H1 (cell line): ENCODE results near the gene APOBEC2. TPM values are rescaled to one million over a fixed set of nuclear protein-coding genes. Genes with fewer than 3 reads are reported as not detected.

ENCODE experiments used
- CTCF ChIA-PET: fragments of 300-600 bp; sonication (Branson Sonifier 250); formaldehyde crosslinking; loops from one replicate; lab custom pipeline; 2021; ENCODE audit not compliant: partially characterized antibody; lab: Charles Lee
- POLR2A ChIA-PET: fragments of 300-600 bp; sonication (Branson Sonifier 250); formaldehyde crosslinking; loops from one replicate; lab custom pipeline; 2021; ENCODE audit warnings: inconsistent platforms; ENCODE audit not compliant: partially characterized antibody; lab: Charles Lee
- DNase-seq, 2 experiments: peaks; one replicate each; pipeline versions ENCODE4 v3.0.0 to v3.0.0-alpha.2; 2010 to 2022; ENCODE audit warnings: low spot score in 2 of 2, low read depth in 1 of 2, mixed read lengths in 1 of 2
- FAIRE-seq: peaks from 2 replicates; lab custom pipeline; 2011; peaks lifted over from hg19 to GRCh38; lab: Jason Lieb, UNC
- H2AFZ ChIP-seq: 2 replicates; pipeline ENCODE4 v1.8.1; 2012; ENCODE audit warnings: low read length, inconsistent platforms
- H2AK5ac ChIP-seq: 2 replicates; pipeline ENCODE4 v1.6.1; 2013; ENCODE audit warnings: low read depth, low read length
- H2BK120ac ChIP-seq: replicated peaks from 2 replicates; pipeline ENCODE3; 2013; ENCODE audit warnings: low read depth, low read length, inconsistent platforms
- H2BK12ac ChIP-seq: 2 replicates; pipeline ENCODE4 v1.6.1; 2013; ENCODE audit warnings: low read depth, low read length
- H2BK15ac ChIP-seq: 2 replicates; pipeline ENCODE4 v1.6.1; 2013; ENCODE audit warnings: low read length
- H2BK20ac ChIP-seq: 2 replicates; pipeline ENCODE4 v1.6.1; 2013; ENCODE audit warnings: low read length
- H2BK5ac ChIP-seq: 2 replicates; pipeline ENCODE4 v1.6.1; 2013; ENCODE audit warnings: low read depth, low read length
- H3K14ac ChIP-seq: 2 replicates; pipeline ENCODE4 v1.6.1; 2013; ENCODE audit warnings: inconsistent platforms; ENCODE audit not compliant: insufficient read length
- H3K18ac ChIP-seq: 2 replicates; pipeline ENCODE4 v1.6.1; 2013; ENCODE audit warnings: low read length; ENCODE audit errors: extremely low read depth
- H3K23ac ChIP-seq: 2 replicates; pipeline ENCODE4 v1.6.1; 2013; ENCODE audit warnings: inconsistent platforms; ENCODE audit not compliant: insufficient read length
- H3K23me2 ChIP-seq: 2 replicates; pipeline ENCODE4 v1.6.1; 2013; ENCODE audit warnings: low read depth, low read length
- H3K27ac ChIP-seq: 2 replicates; pipeline ENCODE4 v1.6.1; 2011; ENCODE audit warnings: low read depth, low read length, inconsistent platforms
- H3K27me3 ChIP-seq, 4 experiments: replicated peaks in 1 of 4; 1 replicate in 1 of 4; 2 replicates in 3 of 4; pipeline versions ENCODE4 v1.6.1 to v1.8.1; 2011 to 2013; ENCODE audit warnings: low read length in 3 of 4, mild to moderate bottlenecking in 3 of 4, inconsistent platforms in 2 of 4, mixed read lengths in 2 of 4, moderate library complexity in 1 of 4; ENCODE audit not compliant: control insufficient read depth in 3 of 4, insufficient read depth in 3 of 4; ENCODE audit errors: extremely low read depth in 1 of 4
- H3K36me3 ChIP-seq, 4 experiments: 2 replicates each; pipeline versions ENCODE4 v1.6.1 to v1.8.1; 2011 to 2013; ENCODE audit warnings: mild to moderate bottlenecking in 4 of 4, low read length in 3 of 4, moderate library complexity in 2 of 4, control low read depth in 1 of 4, inconsistent platforms in 1 of 4; ENCODE audit not compliant: insufficient read depth in 4 of 4, control insufficient read depth in 2 of 4
- H3K4ac ChIP-seq: replicated peaks from 2 replicates; pipeline ENCODE3; 2013; ENCODE audit warnings: low read length, low read depth, mixed read lengths, inconsistent platforms; ENCODE audit not compliant: insufficient read length
- H3K4me1 ChIP-seq, 4 experiments: replicated peaks in 1 of 4; 1 replicate in 1 of 4; 2 replicates in 3 of 4; pipeline versions ENCODE4 v1.6.1 to v1.8.1; 2011 to 2013; ENCODE audit warnings: low read length in 3 of 4, inconsistent platforms in 2 of 4, mixed read lengths in 1 of 4; ENCODE audit not compliant: insufficient read depth in 4 of 4, control insufficient read depth in 3 of 4
- H3K4me2 ChIP-seq, 2 experiments: 2 replicates each; pipeline versions ENCODE4 v1.6.1 to v1.8.1; 2011 to 2013; ENCODE audit warnings: low read depth in 2 of 2, low read length in 2 of 2, control low read depth in 1 of 2, inconsistent platforms in 1 of 2, mild to moderate bottlenecking in 1 of 2; ENCODE audit not compliant: insufficient read depth in 1 of 2
- H3K4me3 ChIP-seq, 4 experiments: fragments of 200-600, 300-600 bp in 1 of 4; sonication (generic), shearing (Covaris generic), sonication (Bioruptor Twin) in 1 of 4; 2 replicates each; pipeline versions ENCODE4 v1.5.1 to v1.8.1; 2011 to 2016; ENCODE audit warnings: low read length in 4 of 4, low read depth in 3 of 4, control low read depth in 2 of 4, inconsistent platforms in 2 of 4, mild to moderate bottlenecking in 2 of 4, mixed read lengths in 1 of 4, moderate library complexity in 1 of 4; ENCODE audit not compliant: insufficient read depth in 2 of 4; ENCODE audit errors: extremely low read depth in 1 of 4
- H3K56ac ChIP-seq: replicated peaks from 2 replicates; pipeline ENCODE3; 2013; ENCODE audit warnings: low read depth, mild to moderate bottlenecking, mixed read lengths, low read length, inconsistent platforms; ENCODE audit not compliant: insufficient read length
- H3K79me1 ChIP-seq: 2 replicates; pipeline ENCODE4 v1.6.1; 2013; ENCODE audit warnings: low read depth, low read length, control low read depth
- H3K79me2 ChIP-seq, 2 experiments: 2 replicates each; pipeline versions ENCODE4 v1.6.1 to v1.8.1; 2012 to 2013; ENCODE audit warnings: low read length in 2 of 2, mild to moderate bottlenecking in 2 of 2, inconsistent platforms in 1 of 2; ENCODE audit not compliant: insufficient read depth in 2 of 2, control insufficient read depth in 1 of 2
- H3K9ac ChIP-seq, 4 experiments: replicated peaks in 1 of 4; 1 replicate in 1 of 4; 2 replicates in 3 of 4; pipeline versions ENCODE4 v1.6.1 to v1.8.1; 2011 to 2013; ENCODE audit warnings: low read depth in 3 of 4, low read length in 3 of 4, control low read depth in 2 of 4, mild to moderate bottlenecking in 2 of 4, moderate library complexity in 2 of 4, inconsistent platforms in 1 of 4; ENCODE audit errors: extremely low read depth in 1 of 4
- H3K9me3 ChIP-seq, 2 experiments: 2 replicates each; pipeline versions ENCODE4 v1.6.1 to v1.8.1; 2012 to 2013; ENCODE audit warnings: mild to moderate bottlenecking in 2 of 2, moderate library complexity in 2 of 2, control low read depth in 1 of 2, inconsistent platforms in 1 of 2, low read depth in 1 of 2, low read length in 1 of 2, mixed read lengths in 1 of 2; ENCODE audit not compliant: insufficient read depth in 2 of 2
- H4K20me1 ChIP-seq, 2 experiments: replicated peaks in 1 of 2; 2 replicates each; pipeline versions ENCODE3 to v1.8.1; 2011 to 2013; ENCODE audit warnings: inconsistent platforms in 2 of 2, low read length in 2 of 2, mild to moderate bottlenecking in 1 of 2; ENCODE audit not compliant: insufficient read depth in 2 of 2, control insufficient read depth in 1 of 2
- H4K5ac ChIP-seq: 2 replicates; pipeline ENCODE4 v1.6.1; 2013; ENCODE audit warnings: low read length, low read depth, mixed read lengths, inconsistent platforms; ENCODE audit not compliant: insufficient read length
- H4K8ac ChIP-seq: 2 replicates; pipeline ENCODE4 v1.8.0; 2013; ENCODE audit warnings: mild to moderate bottlenecking, moderate library complexity, low read length, inconsistent platforms; ENCODE audit not compliant: insufficient read depth; ENCODE audit errors: extremely low read depth
- H4K91ac ChIP-seq: replicated peaks from 2 replicates; pipeline ENCODE3; 2013; ENCODE audit warnings: low read length, mixed read lengths, inconsistent platforms; ENCODE audit not compliant: insufficient read length
- polyA plus RNA-seq, 7 experiments: library from polyadenylated mRNA; depleted of rRNA in 3 of 7; stranded (reverse) in 5 of 7; unstranded in 2 of 7; fragments of >200 nt in 5 of 7; fragments of 200-250 nt in 2 of 7; gene quantifications; 1 replicate in 5 of 7; 2 replicates in 1 of 7; 4 replicates in 1 of 7; pipeline versions ENCODE4 v1.2.1 to v1.2.3, GENCODE V29; 2011 to 2013; ENCODE audit warnings: missing spikeins in 2 of 7, mixed read lengths in 2 of 7
- total RNA-seq: library from RNA; stranded (reverse); fragmentation: NEBNext Ultra II Directional; extraction: Animal tissue kit (Norgen Biotek cat#: 25700); gene quantifications from 2 replicates; pipeline ENCODE4 v1.2.1, GENCODE V29; 2021
- TF ChIP-seq, protein P1 (sequence below): fragments of 300-600 bp; sonication (generic); IDR thresholded peaks from 2 replicates; pipeline ENCODE4 v1.7.1; 2012; ENCODE audit warnings: low read length, moderate library complexity, mild to moderate bottlenecking, inconsistent platforms; ENCODE audit not compliant: insufficient replicate concordance

Gene APOBEC2
- total and polyA plus RNA-seq, 2 of the 8 experiments (the other 6 are each of a cell fraction or from before 2014, with no cell fraction given): not detected

DNA sequence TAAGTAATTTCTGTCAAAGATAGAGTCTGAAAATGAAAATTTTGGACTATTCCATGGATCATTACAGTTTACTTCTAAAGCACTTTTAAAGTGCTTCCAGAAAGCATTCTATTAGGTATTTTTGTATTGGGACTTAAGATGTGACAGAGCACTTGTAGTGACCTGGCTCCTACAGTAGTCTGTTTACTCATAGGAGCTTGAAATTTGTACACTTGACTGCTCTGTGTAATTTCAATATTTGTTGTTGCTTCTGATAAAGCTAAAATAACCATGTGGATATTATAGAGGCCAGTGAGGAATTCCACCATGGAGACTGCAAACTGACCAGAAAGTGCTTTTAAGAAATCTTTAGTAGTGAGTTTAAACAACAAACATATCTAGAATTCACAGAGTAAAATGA is 30.1 kb downstream of the APOBEC2 start:
- Histone ChIP-seq H3K36me3 (peaks cover 14 to 84% (median 45%) of the 10 kb centered on the region in 4 experiments), H3K4me2 (no peak overlapping the region), H3K79me2 (peaks cover 6 to 63% of the 10 kb centered on the region in 2 experiments; a peak in 3 of 4 replicates), H3K27ac (no peak overlapping the region), H3K23me2 (no peaks in the 10 kb centered on the region), H3K56ac (no peak overlapping the region), H2BK5ac (no peak overlapping the region), H3K27me3 (no peaks in the 10 kb centered on the region), H2BK15ac (no peak overlapping the region), H3K9me3 (no peaks in the 10 kb centered on the region), H3K23ac (no peak overlapping the region), H4K8ac (no peak overlapping the region), H3K4ac (no peak overlapping the region), H2BK120ac (no peak overlapping the region), H4K91ac (no peak overlapping the region), H4K5ac (no peak overlapping the region), H2BK20ac (no peak overlapping the region), H3K9ac (no peak overlapping the region), H2BK12ac (no peak overlapping the region), H4K20me1 (peaks cover 3 to 8% of the 10 kb centered on the region in 2 experiments), H2AFZ (no peak overlapping the region), H2AK5ac (no peak overlapping the region), H3K18ac (no peak overlapping the region), H3K79me1 (no peaks in the 10 kb centered on the region; the same call in 1 of the 2 replicates), H3K4me3 (no peak overlapping the region), H3K14ac (no peak overlapping the region), H3K4me1 (no peaks in the 10 kb centered on the region)
- ChIA-PET CTCF (interaction anchor here (0.9 to 1.5 kb wide), 3 partner anchors 13 to 99 kb away, joined by 3 to 5 read pairs (median 3); no protein-coding TSS in a partner anchor), POLR2A (interaction anchor here (0.8 kb wide), 1 partner anchor 8 kb away, joined by 3 read pairs; no protein-coding TSS in a partner anchor)
- DNase-seq (no peak), FAIRE-seq (no peak)
- TF ChIP-seq, protein P1, sequence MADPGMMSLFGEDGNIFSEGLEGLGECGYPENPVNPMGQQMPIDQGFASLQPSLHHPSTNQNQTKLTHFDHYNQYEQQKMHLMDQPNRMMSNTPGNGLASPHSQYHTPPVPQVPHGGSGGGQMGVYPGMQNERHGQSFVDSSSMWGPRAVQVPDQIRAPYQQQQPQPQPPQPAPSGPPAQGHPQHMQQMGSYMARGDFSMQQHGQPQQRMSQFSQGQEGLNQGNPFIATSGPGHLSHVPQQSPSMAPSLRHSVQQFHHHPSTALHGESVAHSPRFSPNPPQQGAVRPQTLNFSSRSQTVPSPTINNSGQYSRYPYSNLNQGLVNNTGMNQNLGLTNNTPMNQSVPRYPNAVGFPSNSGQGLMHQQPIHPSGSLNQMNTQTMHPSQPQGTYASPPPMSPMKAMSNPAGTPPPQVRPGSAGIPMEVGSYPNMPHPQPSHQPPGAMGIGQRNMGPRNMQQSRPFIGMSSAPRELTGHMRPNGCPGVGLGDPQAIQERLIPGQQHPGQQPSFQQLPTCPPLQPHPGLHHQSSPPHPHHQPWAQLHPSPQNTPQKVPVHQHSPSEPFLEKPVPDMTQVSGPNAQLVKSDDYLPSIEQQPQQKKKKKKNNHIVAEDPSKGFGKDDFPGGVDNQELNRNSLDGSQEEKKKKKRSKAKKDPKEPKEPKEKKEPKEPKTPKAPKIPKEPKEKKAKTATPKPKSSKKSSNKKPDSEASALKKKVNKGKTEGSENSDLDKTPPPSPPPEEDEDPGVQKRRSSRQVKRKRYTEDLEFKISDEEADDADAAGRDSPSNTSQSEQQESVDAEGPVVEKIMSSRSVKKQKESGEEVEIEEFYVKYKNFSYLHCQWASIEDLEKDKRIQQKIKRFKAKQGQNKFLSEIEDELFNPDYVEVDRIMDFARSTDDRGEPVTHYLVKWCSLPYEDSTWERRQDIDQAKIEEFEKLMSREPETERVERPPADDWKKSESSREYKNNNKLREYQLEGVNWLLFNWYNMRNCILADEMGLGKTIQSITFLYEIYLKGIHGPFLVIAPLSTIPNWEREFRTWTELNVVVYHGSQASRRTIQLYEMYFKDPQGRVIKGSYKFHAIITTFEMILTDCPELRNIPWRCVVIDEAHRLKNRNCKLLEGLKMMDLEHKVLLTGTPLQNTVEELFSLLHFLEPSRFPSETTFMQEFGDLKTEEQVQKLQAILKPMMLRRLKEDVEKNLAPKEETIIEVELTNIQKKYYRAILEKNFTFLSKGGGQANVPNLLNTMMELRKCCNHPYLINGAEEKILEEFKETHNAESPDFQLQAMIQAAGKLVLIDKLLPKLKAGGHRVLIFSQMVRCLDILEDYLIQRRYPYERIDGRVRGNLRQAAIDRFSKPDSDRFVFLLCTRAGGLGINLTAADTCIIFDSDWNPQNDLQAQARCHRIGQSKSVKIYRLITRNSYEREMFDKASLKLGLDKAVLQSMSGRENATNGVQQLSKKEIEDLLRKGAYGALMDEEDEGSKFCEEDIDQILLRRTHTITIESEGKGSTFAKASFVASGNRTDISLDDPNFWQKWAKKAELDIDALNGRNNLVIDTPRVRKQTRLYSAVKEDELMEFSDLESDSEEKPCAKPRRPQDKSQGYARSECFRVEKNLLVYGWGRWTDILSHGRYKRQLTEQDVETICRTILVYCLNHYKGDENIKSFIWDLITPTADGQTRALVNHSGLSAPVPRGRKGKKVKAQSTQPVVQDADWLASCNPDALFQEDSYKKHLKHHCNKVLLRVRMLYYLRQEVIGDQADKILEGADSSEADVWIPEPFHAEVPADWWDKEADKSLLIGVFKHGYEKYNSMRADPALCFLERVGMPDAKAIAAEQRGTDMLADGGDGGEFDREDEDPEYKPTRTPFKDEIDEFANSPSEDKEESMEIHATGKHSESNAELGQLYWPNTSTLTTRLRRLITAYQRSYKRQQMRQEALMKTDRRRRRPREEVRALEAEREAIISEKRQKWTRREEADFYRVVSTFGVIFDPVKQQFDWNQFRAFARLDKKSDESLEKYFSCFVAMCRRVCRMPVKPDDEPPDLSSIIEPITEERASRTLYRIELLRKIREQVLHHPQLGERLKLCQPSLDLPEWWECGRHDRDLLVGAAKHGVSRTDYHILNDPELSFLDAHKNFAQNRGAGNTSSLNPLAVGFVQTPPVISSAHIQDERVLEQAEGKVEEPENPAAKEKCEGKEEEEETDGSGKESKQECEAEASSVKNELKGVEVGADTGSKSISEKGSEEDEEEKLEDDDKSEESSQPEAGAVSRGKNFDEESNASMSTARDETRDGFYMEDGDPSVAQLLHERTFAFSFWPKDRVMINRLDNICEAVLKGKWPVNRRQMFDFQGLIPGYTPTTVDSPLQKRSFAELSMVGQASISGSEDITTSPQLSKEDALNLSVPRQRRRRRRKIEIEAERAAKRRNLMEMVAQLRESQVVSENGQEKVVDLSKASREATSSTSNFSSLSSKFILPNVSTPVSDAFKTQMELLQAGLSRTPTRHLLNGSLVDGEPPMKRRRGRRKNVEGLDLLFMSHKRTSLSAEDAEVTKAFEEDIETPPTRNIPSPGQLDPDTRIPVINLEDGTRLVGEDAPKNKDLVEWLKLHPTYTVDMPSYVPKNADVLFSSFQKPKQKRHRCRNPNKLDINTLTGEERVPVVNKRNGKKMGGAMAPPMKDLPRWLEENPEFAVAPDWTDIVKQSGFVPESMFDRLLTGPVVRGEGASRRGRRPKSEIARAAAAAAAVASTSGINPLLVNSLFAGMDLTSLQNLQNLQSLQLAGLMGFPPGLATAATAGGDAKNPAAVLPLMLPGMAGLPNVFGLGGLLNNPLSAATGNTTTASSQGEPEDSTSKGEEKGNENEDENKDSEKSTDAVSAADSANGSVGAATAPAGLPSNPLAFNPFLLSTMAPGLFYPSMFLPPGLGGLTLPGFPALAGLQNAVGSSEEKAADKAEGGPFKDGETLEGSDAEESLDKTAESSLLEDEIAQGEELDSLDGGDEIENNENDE: no peak
